ENCODE results near the gene PEA15. TPM values are rescaled to one million over a fixed set of nuclear protein-coding genes. Genes with fewer than 3 reads are reported as not detected.
A peak's percentile ranks its signal among the peaks of the same experiment; 100 is the strongest.

PEA15 gene
- 97.4 and 114 TPM in 2 replicates for total RNA-seq (2014; rRNA removed; shearing (Covaris generic); ENCODE audit: low replicate concordance)

DNA sequence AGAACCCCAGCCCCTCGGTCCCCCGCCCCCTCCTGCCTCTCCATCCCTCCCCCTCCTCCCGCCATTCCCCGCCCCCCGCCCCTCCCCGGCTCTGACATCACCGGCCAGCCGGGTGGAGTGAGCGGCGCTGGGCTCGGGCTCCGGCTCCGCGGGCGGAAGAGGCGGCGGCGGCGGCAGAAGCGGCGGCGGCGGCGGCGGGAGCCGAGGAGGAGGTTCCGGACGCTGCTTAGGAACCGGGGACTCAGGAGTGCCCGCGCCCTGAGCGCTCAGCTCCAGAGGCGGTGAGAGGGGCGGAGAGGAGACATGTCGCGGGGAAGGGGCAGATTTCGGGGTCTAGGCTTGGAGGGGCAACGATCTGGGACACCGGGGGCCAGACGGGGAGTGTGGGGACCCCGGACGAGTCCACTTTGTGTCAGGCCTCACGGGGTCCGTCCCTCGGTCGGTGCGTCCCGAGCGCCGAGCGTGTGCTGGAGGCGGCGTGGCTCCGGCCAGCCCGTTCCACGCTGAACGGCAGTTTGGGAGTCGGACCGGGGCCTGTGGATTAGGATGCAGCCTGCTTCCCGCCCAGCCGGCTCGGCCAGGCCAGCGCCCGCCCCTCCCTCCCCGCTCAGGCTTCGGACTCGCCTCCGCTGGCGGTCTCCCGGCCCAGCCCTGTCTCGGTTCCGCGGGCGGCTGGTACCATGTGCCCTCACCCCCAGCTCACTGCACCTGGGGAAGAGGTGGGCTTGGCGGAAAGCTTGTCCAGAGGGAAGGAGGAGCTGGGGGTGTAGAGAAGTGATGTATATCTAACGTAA lies at the start of gene PEA15:
TSS of gene PEA15 (plus strand) at position 143 of the 794 bp plus-strand sequence. CDS start 6,161 bp downstream, outside the sequence.
- in situ Hi-C loops (cut with HindIII; ENCODE audit: low pct_unique_long_range_greater_than_20kb, low sequenced_read_pairs), result loop anchor here (10.0 kb wide), 1 partner anchor 101 kb away; no protein-coding TSS in a partner anchor
- peak; percentile 45 for DNase-seq (ENCODE audit: low read depth)

- DNase-seq (ENCODE audit: low read depth), result no peak
- in situ Hi-C loops (cut with HindIII; ENCODE audit: low pct_unique_long_range_greater_than_20kb, low sequenced_read_pairs), result no loop called here
These were observed 48.8 kb upstream of the PEA15 start for GRCh38 chr1:160156361-160156760.

DNA sequence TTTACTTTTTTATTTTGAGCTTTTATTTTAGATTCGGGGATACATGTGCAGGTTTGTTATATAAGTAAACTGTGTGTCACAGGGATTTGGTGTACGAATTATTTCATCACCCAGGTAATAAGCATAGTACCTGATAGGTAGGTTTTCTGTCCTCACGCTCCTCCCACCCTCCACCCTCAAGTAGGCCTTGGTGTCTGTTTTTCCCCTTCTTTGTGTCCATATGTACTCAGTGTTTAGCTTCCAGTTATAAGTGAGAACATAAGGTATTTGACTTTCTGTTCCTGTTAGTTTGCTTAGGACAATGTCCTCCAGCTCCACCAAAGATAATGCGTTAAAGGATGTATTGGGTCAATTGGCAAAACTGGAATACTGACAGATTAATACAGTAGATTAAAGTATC lies 48.0 kb upstream of the PEA15 start:
- in situ Hi-C loops (cut with HindIII; ENCODE audit: low pct_unique_long_range_greater_than_20kb, low sequenced_read_pairs), result no loop called here
- DNase-seq (ENCODE audit: low read depth), result no peak

DNA sequence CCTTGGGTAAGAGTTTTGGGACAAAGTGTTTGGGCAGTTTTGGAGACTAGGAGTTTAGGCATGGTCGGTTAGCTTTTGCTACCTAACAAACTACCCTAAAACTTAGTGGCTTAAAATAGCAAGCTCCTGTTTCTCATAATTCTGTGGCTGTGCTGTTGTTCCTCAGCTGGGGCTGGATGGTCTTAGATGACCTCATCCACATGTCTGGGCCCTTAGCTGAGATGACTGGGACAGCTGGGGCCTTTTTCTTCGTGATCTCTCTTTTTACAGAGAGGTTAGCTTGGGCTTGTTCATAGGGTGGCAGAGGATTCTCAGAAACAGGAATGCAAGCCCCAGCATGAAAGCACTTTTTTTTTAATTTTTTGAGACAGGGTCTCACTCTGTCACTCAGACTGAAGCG lies 47.2 kb upstream of the PEA15 start:
- DNase-seq (ENCODE audit: low read depth), result no peak
- in situ Hi-C loops (cut with HindIII; ENCODE audit: low pct_unique_long_range_greater_than_20kb, low sequenced_read_pairs), result no loop called here

DNA sequence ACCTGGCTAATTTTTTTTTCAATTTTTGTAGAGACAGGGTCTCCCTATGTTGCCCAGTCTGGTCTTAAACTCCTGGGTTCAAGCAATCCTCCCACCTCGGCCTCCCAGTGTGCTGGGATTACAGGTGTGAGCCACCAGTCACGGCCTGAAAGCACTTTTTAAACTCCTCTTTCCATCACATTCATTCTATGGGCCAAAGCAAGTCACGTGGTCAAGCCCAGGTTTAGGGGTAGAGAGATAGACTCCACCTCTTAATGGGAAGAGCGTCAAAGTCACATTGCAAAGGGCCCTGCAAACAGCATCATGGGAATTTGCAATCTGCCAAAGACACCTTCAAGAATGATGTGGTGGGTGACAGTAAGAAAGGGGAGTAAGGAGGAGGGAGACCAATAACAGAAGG lies 46.6 kb upstream of the PEA15 start:
- in situ Hi-C loops (cut with HindIII; ENCODE audit: low pct_unique_long_range_greater_than_20kb, low sequenced_read_pairs), result no loop called here
- DNase-seq (ENCODE audit: low read depth), result no peak

DNA sequence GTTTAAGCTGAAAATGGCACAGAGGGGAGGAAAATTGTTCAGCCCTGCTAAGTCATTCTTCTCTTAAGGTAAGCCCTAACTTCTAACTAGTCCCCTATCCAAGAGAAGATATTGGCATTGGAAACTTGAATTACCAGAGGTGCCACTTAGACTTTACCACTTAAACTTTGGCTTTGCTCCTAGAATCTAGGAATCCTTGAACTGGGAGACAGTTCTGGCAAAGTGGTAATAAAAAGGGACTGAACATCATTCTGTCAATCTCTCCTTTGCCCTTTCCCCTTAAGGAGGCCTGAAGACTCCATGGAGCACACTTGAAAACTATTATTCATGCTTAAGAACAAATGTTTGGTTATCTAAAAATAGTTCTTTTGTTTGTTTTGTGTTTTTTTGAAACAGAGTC lies 45.3 kb upstream of the PEA15 start:
- in situ Hi-C loops (cut with HindIII; ENCODE audit: low pct_unique_long_range_greater_than_20kb, low sequenced_read_pairs), result no loop called here
- DNase-seq (ENCODE audit: low read depth), result no peak

- no peak for DNase-seq (ENCODE audit: low read depth)
- in situ Hi-C loops (cut with HindIII; ENCODE audit: low pct_unique_long_range_greater_than_20kb, low sequenced_read_pairs), result no loop called here
These were observed 43.0 kb upstream of the PEA15 start for GRCh38 chr1:160161965-160162705.

GRCh38 chr1:160162931-160163330 lies 42.3 kb upstream of the PEA15 start:
- DNase-seq (ENCODE audit: low read depth), result no peak
- in situ Hi-C loops (cut with HindIII; ENCODE audit: low pct_unique_long_range_greater_than_20kb, low sequenced_read_pairs), result no loop called here

GRCh38 chr1:160163615-160164014 lies 41.6 kb upstream of the PEA15 start:
- in situ Hi-C loops (cut with HindIII; ENCODE audit: low pct_unique_long_range_greater_than_20kb, low sequenced_read_pairs), result no loop called here
- no peak for DNase-seq (ENCODE audit: low read depth)

- DNase-seq (ENCODE audit: low read depth), result no peak
- in situ Hi-C loops (cut with HindIII; ENCODE audit: low pct_unique_long_range_greater_than_20kb, low sequenced_read_pairs), result no loop called here
These were observed 41.1 kb upstream of the PEA15 start for GRCh38 chr1:160164121-160164520.

DNA sequence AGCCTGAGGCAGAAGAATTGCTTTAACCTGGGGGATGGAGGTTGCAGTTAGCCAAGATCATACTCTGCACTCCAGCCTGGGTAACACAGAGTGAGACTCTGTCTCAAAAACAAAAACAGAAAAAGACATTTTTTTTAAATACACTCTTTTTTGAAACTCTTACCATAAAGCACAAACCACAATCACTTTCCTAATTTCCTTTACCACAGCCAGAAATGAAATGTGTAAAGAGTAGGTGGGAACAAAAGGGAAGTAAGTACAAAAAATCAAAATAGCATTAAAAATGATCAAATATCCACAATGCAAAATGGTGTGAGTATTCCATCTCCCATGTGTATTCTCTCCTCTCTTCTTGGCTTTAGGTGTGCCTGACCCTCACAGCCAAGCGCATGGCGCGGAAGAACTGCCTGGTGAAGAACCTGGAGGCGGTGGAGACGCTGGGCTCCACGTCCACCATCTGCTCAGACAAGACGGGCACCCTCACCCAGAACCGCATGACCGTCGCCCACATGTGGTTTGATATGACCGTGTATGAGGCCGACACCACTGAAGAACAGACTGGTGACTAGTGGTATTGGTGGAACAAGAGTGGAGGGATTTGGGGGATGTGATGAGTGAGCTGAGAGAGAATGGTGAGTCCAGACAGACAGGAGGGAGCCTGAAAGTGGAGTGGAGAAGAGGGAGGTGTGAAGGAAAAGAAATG lies 38.9 kb upstream of the PEA15 start:
- in situ Hi-C loops (cut with HindIII; ENCODE audit: low pct_unique_long_range_greater_than_20kb, low sequenced_read_pairs), result no loop called here
- DNase-seq (ENCODE audit: low read depth), result no peak

DNA sequence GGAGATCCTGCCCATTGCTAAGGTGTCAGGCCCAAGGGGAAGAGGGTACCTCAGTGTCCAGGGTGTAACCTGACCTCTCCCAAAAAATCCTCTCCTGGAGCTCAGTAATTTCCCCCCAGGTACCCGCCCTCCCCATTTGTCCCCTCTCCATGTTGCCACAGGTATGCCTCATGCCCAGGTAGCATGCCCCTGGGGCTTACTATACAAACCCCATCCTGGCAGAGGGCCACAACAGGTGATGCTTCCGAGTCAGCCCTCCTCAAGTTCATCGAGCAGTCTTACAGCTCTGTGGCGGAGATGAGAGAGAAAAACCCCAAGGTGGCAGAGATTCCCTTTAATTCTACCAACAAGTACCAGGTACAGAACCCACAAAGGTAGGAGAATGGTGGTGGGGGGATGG lies 38.1 kb upstream of the PEA15 start:
- in situ Hi-C loops (cut with HindIII; ENCODE audit: low pct_unique_long_range_greater_than_20kb, low sequenced_read_pairs), result no loop called here
- DNase-seq (ENCODE audit: low read depth), result no peak

DNA sequence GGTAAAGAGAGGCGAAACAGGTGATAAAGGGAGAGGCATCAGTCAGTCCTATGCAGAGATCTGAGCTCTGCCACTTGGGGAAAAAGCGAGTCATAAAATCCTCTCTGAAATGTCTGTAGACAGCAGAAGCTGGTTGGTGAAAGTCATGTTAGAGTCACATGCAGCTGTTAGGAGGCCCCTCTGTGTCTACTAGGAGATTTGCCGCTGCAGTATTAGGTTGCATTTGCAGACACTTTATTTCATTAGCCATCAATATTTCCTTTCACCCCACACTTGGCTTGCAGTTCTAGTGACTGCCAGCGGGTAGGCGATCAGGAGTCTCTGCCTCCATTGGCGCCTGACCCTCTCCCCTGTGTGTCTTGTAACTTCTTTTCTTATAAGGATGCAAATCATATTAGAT lies 37.6 kb upstream of the PEA15 start:
- in situ Hi-C loops (cut with HindIII; ENCODE audit: low pct_unique_long_range_greater_than_20kb, low sequenced_read_pairs), result no loop called here
- no peak for DNase-seq (ENCODE audit: low read depth)

- in situ Hi-C loops (cut with HindIII; ENCODE audit: low pct_unique_long_range_greater_than_20kb, low sequenced_read_pairs), result no loop called here
- DNase-seq (ENCODE audit: low read depth), result no peak
These were observed 37.2 kb upstream of the PEA15 start for GRCh38 chr1:160168016-160168415.

DNA sequence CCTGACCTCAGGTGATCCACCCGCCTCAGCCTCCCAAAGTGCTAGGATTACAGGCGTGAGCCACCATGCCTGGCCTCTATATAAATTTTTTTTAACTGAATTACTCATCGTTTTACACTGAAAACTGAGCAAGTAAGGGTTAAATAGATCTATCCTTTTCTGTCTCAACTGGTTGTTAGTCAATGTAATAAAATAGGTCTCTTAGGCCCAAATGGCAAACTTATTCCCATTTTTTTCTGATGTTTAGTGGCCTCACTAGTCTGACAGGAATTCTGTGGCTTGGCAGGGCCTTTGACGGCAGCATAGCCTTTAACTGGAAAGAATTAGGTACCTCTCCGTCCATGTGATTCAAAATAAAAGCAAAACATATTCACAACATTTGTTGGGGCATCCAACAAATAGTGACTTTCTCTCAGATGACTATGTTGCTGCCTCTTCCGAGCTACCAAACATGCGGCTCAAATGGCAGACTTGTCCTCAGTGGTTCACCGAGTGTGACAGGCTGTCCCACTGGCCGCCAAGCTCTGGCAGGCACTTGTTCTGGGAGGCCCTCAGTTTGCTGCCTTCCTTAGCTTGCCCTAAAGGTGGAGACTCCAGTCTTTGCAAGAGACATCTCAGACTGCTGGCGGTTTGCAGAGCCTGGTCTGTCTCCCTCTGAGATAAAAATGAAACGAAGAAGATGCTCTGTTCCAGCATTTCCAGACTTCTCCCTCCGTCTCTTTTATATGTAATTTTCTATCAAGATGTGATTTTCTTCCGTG lies 36.4 kb upstream of the PEA15 start:
- DNase-seq (ENCODE audit: low read depth), result no peak
- in situ Hi-C loops (cut with HindIII; ENCODE audit: low pct_unique_long_range_greater_than_20kb, low sequenced_read_pairs), result no loop called here

GRCh38 chr1:160169553-160170399 lies 35.4 kb upstream of the PEA15 start:
- in situ Hi-C loops (cut with HindIII; ENCODE audit: low pct_unique_long_range_greater_than_20kb, low sequenced_read_pairs), result no loop called here
- no peak for DNase-seq (ENCODE audit: low read depth)

GRCh38 chr1:160171354-160171753 lies 33.8 kb upstream of the PEA15 start:
- in situ Hi-C loops (cut with HindIII; ENCODE audit: low pct_unique_long_range_greater_than_20kb, low sequenced_read_pairs), result no loop called here
- DNase-seq (ENCODE audit: low read depth), result no peak

All from Caki2 (cell line).